Adipocyte (in vitro differentiated cells): Measurements from ENCODE around the gene IQCH.
"Not testable (repeated sequence)": the region's sequence is repeated elsewhere in the genome, so short reads cannot be mapped to it uniquely, and the experiment has no call there.

Source experiments
- DNase-seq: peaks from one replicate; pipeline ENCODE4 v3.0.0-alpha.2; 2015; ENCODE audit warnings: low read depth
- H3K27me3 ChIP-seq: replicated peaks from 2 replicates; pipeline ENCODE4 v1.7.0; 2013; ENCODE audit warnings: mild to moderate bottlenecking, low read length, moderate library complexity; ENCODE audit not compliant: control insufficient read depth, insufficient read depth
- H3K36me3 ChIP-seq: 2 replicates; pipeline ENCODE4 v1.7.0; 2013; ENCODE audit warnings: low read length, mild to moderate bottlenecking, moderate library complexity; ENCODE audit not compliant: control insufficient read depth, insufficient read depth, severe bottlenecking
- H3K4me1 ChIP-seq: 2 replicates; pipeline ENCODE4 v1.7.0; 2013; ENCODE audit warnings: mild to moderate bottlenecking, low read length, moderate library complexity; ENCODE audit not compliant: control insufficient read depth, insufficient read depth
- H3K4me3 ChIP-seq: 2 replicates; pipeline ENCODE4 v1.7.0; 2013; ENCODE audit warnings: mild to moderate bottlenecking, low read length, moderate library complexity
- H3K9ac ChIP-seq: 2 replicates; pipeline ENCODE4 v1.7.0; 2013; ENCODE audit warnings: mild to moderate bottlenecking, low read length, moderate library complexity
- H3K9me3 ChIP-seq: 2 replicates; pipeline ENCODE4 v1.7.0; 2013; ENCODE audit warnings: mild to moderate bottlenecking, low read length, moderate library complexity; ENCODE audit not compliant: control insufficient read depth

Gene IQCH

DNA sequence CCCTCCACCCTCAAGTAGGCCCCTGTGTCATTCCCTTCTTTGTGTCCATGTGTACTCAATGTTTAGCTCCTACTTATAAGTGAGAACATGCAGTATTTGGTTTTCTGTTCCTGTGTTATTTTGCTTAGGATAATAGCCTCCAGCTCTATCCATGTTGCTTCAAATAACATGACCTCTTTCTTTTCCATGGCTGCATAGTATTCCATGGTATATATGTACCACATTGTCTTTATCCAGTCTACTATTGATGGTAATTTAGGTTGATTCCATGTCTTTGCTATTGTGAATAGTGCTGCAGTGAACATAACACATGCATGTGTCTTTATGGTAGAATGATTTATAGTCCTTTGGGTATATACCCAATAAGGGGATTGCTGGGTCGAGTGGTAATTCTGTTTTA, 109.1 kb downstream of the IQCH start:
- H3K9ac ChIP-seq, H3K4me1 ChIP-seq, H3K27me3 ChIP-seq, H3K9me3 ChIP-seq, DNase-seq, H3K36me3 ChIP-seq, H3K4me3 ChIP-seq: not testable (repeated sequence)

DNA sequence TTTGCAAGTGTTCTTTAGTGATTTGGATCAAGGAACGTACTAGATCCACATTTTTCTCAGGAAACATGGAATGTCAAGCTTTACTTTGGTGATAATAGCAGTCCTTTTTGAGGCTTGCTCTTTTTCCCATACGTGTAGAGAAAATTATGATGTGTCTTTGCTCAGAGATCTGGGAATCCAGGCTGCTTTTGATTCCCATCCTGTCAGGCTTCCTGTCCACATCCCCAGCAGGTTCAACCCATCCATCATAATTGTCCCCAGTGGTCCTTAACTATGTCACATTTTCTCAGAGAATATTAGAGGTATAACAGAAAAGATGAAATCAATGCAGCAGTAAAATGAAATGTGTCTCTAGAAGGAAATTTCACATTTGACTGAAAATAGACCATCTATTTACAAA, 111.4 kb downstream of the IQCH start:
- H3K4me3 ChIP-seq, result no peak overlapping the region
- no peak overlapping the region for H3K9ac ChIP-seq
- no peak for DNase-seq
- H3K4me1 ChIP-seq, result no peaks in the 10 kb centered on the region
- no peaks in the 10 kb centered on the region for H3K9me3 ChIP-seq
- H3K36me3 ChIP-seq, result no peaks in the 10 kb centered on the region
- H3K27me3 ChIP-seq, result no peaks in the 10 kb centered on the region

DNA sequence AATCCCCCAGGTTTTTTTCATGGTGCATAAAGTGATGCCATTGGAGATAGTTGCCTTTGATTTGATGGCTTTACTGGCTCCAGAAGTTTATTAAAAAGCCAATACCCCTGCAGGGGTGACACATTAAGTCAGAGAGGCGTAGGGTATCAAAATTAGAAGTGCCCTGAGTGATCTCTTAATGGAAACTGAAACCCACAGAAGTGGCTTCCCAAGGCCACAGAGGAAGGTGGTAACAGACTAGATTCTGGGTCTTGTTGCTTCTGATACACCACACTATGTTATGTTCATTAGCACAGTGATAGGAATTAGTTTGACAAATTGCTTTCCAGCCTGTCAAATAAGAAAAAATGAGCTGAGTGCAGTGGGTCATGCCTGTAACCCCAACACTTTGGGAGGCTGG, 112.3 kb downstream of the IQCH start:
- no peak overlapping the region for H3K4me3 ChIP-seq
- H3K9me3 ChIP-seq, result no peaks in the 10 kb centered on the region
- H3K4me1 ChIP-seq, result no peaks in the 10 kb centered on the region
- H3K27me3 ChIP-seq, result no peaks in the 10 kb centered on the region
- H3K9ac ChIP-seq, result no peak overlapping the region
- no peaks in the 10 kb centered on the region for H3K36me3 ChIP-seq
- DNase-seq, result no peak

DNA sequence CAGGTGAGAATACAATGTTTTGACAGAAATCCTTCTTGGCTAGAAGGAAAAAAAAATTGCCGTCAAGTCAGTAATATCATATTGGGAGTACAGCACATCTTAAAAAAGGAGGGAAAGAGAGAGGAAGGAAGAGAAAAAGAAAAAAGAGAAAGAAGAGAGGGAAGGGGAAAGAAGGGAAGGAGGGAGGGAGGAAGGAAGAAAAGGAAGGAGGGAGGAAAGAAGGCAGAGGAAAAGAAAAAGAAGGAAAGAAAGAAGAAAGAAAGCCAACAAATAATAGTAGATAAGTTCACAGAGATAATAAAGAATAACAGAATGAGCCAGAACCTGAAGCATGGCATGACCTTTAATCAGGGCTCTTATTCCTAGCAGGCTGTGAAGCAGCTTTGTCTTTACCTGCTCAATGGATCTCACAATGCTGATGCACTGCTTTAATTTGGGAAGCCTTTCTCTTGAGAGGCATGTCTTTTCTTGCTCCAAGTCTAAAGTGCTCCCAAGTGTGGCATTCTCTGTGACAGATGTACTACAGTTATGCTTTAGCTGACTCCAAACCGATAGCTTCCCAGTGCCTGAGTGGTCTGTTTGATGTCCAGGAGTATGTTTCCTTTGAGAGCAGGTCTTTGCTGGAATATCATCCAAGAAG, 114.9 kb downstream of the IQCH start:
- no peak for DNase-seq
- H3K9me3 ChIP-seq, result no peaks in the 10 kb centered on the region
- no peak overlapping the region for H3K4me3 ChIP-seq
- H3K4me1 ChIP-seq, result no peaks in the 10 kb centered on the region
- H3K36me3 ChIP-seq, result no peaks in the 10 kb centered on the region
- H3K9ac ChIP-seq, result no peak overlapping the region
- H3K27me3 ChIP-seq, result no peaks in the 10 kb centered on the region

DNA sequence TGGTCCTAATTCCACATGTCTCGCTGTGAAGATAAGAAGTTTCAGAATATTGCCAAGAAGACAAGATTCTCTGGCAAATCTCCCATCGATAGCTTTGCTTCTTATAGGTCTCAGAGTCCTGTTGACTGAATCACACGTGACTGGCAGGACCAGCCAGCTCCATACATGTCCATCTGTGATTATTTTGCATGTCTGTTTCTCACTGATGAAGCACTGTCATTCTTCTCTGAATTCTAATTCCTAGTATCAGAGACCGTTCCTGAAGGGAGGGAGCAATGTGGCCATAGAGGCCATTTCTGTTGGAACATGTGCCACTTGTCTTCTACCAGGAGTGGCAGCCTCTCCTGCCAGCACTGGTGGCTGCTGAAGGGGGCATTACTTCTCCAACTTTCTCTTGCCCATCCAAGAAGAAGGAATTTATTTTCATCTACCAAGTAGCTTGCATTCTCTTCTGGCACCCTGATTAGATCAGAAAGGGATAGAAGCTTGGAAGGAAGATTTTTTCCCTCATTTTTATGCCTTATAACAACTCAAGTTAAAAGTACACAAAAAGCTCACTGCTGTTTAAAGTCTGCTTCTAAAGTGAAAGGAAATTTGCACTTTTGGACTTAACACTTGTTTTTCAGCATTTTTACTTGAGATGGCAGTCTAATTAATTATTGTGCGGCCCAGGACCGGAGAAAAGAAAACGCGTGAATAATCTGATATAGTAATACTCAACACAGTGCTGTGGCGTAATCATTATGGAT, 115.8 kb downstream of the IQCH start:
- no peaks in the 10 kb centered on the region for H3K36me3 ChIP-seq
- no peak for DNase-seq

DNA sequence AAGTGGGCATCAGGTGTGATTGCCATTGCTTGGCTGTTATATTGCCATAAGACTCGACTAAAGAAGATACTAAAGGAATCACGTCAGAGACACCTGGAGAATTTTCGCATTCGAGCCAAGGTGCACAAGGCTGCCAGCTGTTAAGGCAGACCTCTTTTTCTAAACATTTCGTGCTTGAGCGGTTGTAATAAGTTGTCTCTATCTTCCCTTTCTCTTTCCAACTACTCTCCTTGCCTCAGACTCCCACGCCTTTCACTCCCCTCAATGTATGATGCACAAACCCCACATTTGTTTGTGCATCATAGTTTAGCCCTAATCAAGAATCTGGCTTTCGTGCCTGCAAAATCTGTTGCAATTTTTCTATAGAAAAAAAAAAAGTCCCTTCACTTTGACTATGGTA, 118.0 kb downstream of the IQCH start:
- H3K9ac ChIP-seq, result no peak overlapping the region
- H3K36me3 ChIP-seq, result no peaks in the 10 kb centered on the region
- no peak overlapping the region for H3K4me3 ChIP-seq
- no peak for DNase-seq
- no peaks in the 10 kb centered on the region for H3K9me3 ChIP-seq
- H3K27me3 ChIP-seq, result no peaks in the 10 kb centered on the region
- H3K4me1 ChIP-seq, result no peaks in the 10 kb centered on the region

More for the DNA sequence above, 115.8 kb downstream of the IQCH start:
- H3K4me3 ChIP-seq, result no peak overlapping the region
- H3K9me3 ChIP-seq, result no peaks in the 10 kb centered on the region
- no peak overlapping the region for H3K9ac ChIP-seq
- H3K4me1 ChIP-seq, result no peaks in the 10 kb centered on the region
- no peaks in the 10 kb centered on the region for H3K27me3 ChIP-seq

DNA sequence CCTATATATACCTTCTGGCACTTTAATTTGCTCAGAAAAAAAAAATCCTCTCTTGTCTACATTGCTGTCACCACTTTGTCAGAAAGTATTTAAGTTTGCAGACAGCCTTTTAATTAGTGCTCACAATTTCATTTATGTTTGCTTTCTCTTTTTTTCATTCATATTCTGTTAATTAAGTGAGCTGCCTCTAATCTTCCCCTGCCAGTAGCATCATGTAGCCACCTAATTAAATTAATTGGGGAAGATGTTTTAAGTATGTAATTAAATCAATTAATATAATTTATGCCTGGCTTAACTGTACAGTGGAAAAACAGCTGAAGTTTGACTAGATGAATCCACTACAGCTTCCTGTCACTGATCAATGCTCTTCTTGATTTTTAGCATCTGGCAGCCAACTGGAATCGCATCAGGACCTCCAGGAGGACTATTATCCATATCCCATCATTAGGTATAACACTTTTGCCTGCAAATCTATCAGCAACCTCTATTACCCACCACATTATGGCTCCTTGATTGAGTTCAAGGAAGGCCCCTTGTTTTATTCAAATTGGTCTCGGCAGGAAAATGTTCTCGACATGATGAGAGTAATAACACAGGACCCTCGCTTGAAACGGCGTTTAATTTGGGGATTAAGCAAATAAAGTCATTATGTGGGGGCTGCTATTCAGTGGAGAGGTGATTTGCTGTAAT, 118.5 kb downstream of the IQCH start:
- Histone ChIP-seq H3K36me3 (no peaks in the 10 kb centered on the region), H3K4me1 (no peaks in the 10 kb centered on the region), H3K9ac (no peak overlapping the region), H3K27me3 (no peaks in the 10 kb centered on the region), H3K4me3 (no peak overlapping the region), H3K9me3 (no peaks in the 10 kb centered on the region)
- no peak for DNase-seq

DNA sequence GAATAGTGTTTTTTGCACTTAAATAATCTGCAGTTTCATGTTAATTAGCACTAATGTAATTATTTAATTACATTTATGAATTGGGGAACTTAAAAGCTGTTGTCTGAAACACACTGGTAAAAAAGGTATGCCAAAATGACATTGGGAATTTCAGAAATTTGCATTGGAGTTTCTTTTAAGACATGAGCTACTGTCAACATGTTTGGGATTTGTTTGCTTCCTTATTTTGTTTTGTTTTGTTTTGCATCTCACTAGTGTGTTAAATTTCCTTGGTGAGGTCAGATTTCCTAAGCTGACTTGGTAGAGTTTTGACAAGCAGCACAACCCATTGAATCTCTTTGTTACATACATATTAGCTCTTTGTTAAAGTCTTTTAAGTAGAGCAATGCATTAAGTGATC, 119.4 kb downstream of the IQCH start:
- Histone ChIP-seq H3K4me3 (no peak overlapping the region), H3K4me1 (no peaks in the 10 kb centered on the region), H3K27me3 (no peaks in the 10 kb centered on the region), H3K36me3 (no peaks in the 10 kb centered on the region), H3K9me3 (no peaks in the 10 kb centered on the region), H3K9ac (no peak overlapping the region)
- no peak for DNase-seq

DNA sequence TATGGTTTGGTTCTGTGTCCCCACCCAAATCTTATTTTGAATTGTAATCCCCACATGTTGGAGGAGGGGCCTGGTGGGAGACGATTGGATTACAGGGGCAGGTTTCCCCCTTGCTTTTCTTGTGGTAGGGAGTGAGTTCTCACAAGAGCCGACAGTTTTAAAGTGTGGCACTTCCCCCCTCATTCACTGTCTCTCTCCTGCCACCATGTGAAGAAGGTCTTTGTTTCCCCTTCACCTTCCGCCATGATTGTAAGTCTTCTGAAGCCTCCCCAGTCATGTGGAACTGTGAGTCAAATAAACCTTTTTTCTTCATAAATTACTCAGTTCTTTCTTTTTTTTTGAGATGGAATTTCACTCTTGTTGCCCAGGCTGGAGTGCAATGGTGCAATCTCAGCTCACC, 124.9 kb downstream of the IQCH start:
- DNase-seq, result no peak

DNA sequence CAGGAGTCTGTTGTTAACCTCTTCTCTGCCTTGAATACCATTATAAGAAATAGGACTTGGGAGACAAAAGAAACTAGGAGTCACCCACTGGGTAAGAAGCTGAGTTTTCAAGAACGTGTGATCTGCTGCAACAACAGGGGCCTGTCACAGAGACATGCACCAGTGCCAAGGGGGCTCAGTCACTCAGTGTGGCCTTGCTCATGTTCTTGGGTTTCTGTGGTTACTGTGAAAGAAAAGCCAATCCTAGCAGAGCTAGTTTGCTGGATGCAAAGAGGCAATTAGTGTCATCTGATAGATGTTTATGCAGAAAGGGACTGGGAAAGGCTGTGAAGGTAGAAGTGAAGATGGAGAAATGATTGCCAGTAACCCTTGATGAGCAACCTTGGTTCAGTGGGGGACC, 126.3 kb downstream of the IQCH start:
- Histone ChIP-seq H3K4me1 (no peaks in the 10 kb centered on the region), H3K9ac (no peak overlapping the region), H3K9me3 (no peaks in the 10 kb centered on the region), H3K27me3 (no peaks in the 10 kb centered on the region), H3K4me3 (no peak overlapping the region), H3K36me3 (no peaks in the 10 kb centered on the region)
- no peak for DNase-seq

More for the DNA sequence above, 124.9 kb downstream of the IQCH start:
- H3K4me1 ChIP-seq, result no peaks in the 10 kb centered on the region
- H3K9me3 ChIP-seq, result no peaks in the 10 kb centered on the region
- H3K4me3 ChIP-seq, result no peak overlapping the region
- no peak overlapping the region for H3K9ac ChIP-seq
- H3K27me3 ChIP-seq, result no peaks in the 10 kb centered on the region
- no peaks in the 10 kb centered on the region for H3K36me3 ChIP-seq

DNA sequence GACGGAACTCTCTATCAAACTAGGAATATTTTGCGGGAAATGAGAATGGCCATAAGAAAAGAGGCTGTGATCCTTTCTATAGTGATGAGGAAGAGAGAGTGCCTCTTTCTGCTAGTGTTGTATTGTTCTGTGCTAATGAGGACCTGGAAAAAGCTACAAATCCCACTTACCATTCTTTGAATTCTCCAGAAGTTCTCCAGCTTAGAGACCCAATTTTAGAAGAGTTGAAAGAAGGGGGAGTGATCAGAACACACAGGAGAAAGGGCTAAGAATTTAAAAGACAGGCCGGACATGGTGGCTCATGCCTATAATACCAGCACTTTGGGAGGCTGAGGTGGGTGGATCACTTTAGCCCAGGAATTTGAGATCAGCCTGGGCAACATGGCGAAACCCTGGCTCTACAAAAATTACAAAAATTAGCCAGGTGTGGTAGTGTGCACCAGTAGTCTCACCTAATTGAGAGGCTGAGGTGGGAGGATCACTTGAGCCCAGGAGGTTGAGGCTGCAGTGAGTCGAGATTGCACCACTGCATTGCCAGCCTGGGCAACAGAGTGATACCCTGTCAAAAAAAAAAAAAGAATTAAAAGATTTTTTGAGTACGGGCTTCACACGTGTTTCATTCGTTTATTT, 126.9 kb downstream of the IQCH start:
- no peaks in the 10 kb centered on the region for H3K4me1 ChIP-seq
- no peaks in the 10 kb centered on the region for H3K9me3 ChIP-seq
- no peak for DNase-seq
- H3K4me3 ChIP-seq, result no peak overlapping the region
- H3K9ac ChIP-seq, result no peak overlapping the region
- H3K27me3 ChIP-seq, result no peaks in the 10 kb centered on the region
- H3K36me3 ChIP-seq, result no peaks in the 10 kb centered on the region
